CD4-positive, alpha-beta T cell treated with Interferon gamma for 1 hour (primary cell): Measurements from ENCODE around the gene SNAI1.
"Not testable (repeated sequence)": the region's sequence is repeated elsewhere in the genome, so short reads cannot be mapped to it uniquely, and the experiment has no call there.

Experiments
- DNase-seq: peaks from one replicate; pipeline ENCODE4 v3.0.0-alpha.2; 2020

The SNAI1 gene

GRCh38 chr20:49987015-49987867 lies 4.5 kb downstream of the SNAI1 start:
- no peak for DNase-seq

GRCh38 chr20:49987868-49988690 lies 5.3 kb downstream of the SNAI1 start:
- no peak for DNase-seq

- no peak for DNase-seq
These were observed 6.7 kb downstream of the SNAI1 start for GRCh38 chr20:49989234-49990065.

GRCh38 chr20:49990271-49990720 lies 7.5 kb downstream of the SNAI1 start:
- DNase-seq, result no peak

- peak; percentile 31 for DNase-seq
These were observed 10.5 kb downstream of the SNAI1 start for GRCh38 chr20:49993301-49993751.

GRCh38 chr20:49995586-49995985 lies 12.8 kb downstream of the SNAI1 start:
- DNase-seq, result no peak

GRCh38 chr20:49998478-49999188 lies 15.9 kb downstream of the SNAI1 start:
- not testable (repeated sequence) for DNase-seq

- peak; percentile 53 for DNase-seq
These were observed 16.5 kb downstream of the SNAI1 start for GRCh38 chr20:49999329-49999728.

GRCh38 chr20:50000548-50001222 lies 17.9 kb downstream of the SNAI1 start:
- DNase-seq, result not testable (repeated sequence)

- DNase-seq, result no peak
These were observed 19.1 kb downstream of the SNAI1 start for GRCh38 chr20:50001784-50002311.

GRCh38 chr20:50003253-50003656 lies 20.5 kb downstream of the SNAI1 start:
- DNase-seq, result peak; percentile 50

- DNase-seq, result no peak
These were observed 21.4 kb downstream of the SNAI1 start for GRCh38 chr20:50004229-50004628.

- no peak for DNase-seq
These were observed 22.7 kb downstream of the SNAI1 start for GRCh38 chr20:50005471-50005981.

- no peak for DNase-seq
These were observed 24.6 kb downstream of the SNAI1 start for GRCh38 chr20:50007369-50007768.

GRCh38 chr20:50008007-50008406 lies 25.2 kb downstream of the SNAI1 start:
- no peak for DNase-seq

- DNase-seq, result no peak
These were observed 27.0 kb downstream of the SNAI1 start for GRCh38 chr20:50009521-50010454.

GRCh38 chr20:50011597-50011996 lies 28.8 kb downstream of the SNAI1 start:
- not testable (repeated sequence) for DNase-seq

- DNase-seq, result no peak
These were observed 29.8 kb downstream of the SNAI1 start for GRCh38 chr20:50012282-50013263.

GRCh38 chr20:50013976-50014375 lies 31.2 kb downstream of the SNAI1 start:
- no peak for DNase-seq
